ENCODE measurements around the gene MYCBP2.
"Not testable (repeated sequence)": the region's sequence is repeated elsewhere in the genome, so short reads cannot be mapped to it uniquely, and the experiment has no call there.

The MYCBP2 gene

DNA sequence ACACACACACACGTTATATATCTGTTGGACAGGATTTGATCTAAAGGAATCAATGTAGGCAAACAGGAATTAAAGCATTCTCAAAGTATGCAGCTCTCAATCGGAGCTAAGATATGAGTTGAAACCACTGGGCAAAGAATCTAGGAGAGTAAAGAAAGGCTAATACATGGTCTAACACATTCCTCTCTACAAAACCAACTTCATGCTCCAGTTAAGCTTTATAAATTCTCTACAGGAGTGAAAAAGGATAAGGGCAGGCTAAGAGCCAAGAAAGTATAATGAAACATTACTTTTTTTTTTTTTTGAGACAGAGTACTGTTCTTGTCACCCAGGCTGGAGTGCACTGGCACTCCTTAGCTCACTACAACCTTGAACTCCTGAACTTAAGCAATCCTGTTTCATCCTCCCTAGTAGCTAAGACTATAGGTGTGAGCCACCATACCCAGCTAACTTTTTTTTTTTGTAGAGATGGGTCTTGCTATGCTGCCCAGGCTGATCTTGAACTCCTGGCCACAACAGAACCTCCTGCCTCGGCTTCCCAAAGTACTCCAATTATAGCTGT lies 310.6 kb downstream of the MYCBP2 start:
- H3K36me3 ChIP-seq (ENCODE audit: low read length): peaks cover 65% of the 10 kb centered on the region
- no peaks in the 10 kb centered on the region for H3K9me3 ChIP-seq (ENCODE audit: insufficient read depth, low read length)
- H3K9me2 ChIP-seq (replicated peaks; ENCODE audit: insufficient read depth, low read length): no peaks in the 10 kb centered on the region
- no peak overlapping the region for H3K27ac ChIP-seq (ENCODE audit: low read depth, low read length)
- no peaks in the 10 kb centered on the region for H3K27me3 ChIP-seq (ENCODE audit: low read length)
- H3K79me2 ChIP-seq (ENCODE audit: insufficient read depth, low read length): peaks cover 71% of the 10 kb centered on the region
- H3F3A ChIP-seq (ENCODE audit: insufficient read depth): peaks cover 28% of the 10 kb centered on the region
- TF ChIP-seq, protein P1, sequence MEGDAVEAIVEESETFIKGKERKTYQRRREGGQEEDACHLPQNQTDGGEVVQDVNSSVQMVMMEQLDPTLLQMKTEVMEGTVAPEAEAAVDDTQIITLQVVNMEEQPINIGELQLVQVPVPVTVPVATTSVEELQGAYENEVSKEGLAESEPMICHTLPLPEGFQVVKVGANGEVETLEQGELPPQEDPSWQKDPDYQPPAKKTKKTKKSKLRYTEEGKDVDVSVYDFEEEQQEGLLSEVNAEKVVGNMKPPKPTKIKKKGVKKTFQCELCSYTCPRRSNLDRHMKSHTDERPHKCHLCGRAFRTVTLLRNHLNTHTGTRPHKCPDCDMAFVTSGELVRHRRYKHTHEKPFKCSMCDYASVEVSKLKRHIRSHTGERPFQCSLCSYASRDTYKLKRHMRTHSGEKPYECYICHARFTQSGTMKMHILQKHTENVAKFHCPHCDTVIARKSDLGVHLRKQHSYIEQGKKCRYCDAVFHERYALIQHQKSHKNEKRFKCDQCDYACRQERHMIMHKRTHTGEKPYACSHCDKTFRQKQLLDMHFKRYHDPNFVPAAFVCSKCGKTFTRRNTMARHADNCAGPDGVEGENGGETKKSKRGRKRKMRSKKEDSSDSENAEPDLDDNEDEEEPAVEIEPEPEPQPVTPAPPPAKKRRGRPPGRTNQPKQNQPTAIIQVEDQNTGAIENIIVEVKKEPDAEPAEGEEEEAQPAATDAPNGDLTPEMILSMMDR (IDR thresholded peaks at IDR 0.05; ENCODE audit: insufficient read depth, low read length, poor library complexity, severe bottlenecking): no peak
- TF ChIP-seq EZH2phosphoT487 (conservative IDR thresholded peaks at IDR 0.05; ENCODE audit: low read length): no peak
- H3K4me3 ChIP-seq (ENCODE audit: insufficient read depth, low read length, poor library complexity, severe bottlenecking): no peak overlapping the region
- no peak overlapping the region for H3K4me2 ChIP-seq (ENCODE audit: low read depth, low read length, poor library complexity, severe bottlenecking)
- H2AFZ ChIP-seq (ENCODE audit: low read depth, low read length, severe bottlenecking): no peak overlapping the region
- H4K20me1 ChIP-seq (ENCODE audit: low read depth, low read length): peaks cover 5% of the 10 kb centered on the region; the same call in 1 of the 2 replicates
- H3K9ac ChIP-seq (ENCODE audit: low read length): no peak overlapping the region

DNA sequence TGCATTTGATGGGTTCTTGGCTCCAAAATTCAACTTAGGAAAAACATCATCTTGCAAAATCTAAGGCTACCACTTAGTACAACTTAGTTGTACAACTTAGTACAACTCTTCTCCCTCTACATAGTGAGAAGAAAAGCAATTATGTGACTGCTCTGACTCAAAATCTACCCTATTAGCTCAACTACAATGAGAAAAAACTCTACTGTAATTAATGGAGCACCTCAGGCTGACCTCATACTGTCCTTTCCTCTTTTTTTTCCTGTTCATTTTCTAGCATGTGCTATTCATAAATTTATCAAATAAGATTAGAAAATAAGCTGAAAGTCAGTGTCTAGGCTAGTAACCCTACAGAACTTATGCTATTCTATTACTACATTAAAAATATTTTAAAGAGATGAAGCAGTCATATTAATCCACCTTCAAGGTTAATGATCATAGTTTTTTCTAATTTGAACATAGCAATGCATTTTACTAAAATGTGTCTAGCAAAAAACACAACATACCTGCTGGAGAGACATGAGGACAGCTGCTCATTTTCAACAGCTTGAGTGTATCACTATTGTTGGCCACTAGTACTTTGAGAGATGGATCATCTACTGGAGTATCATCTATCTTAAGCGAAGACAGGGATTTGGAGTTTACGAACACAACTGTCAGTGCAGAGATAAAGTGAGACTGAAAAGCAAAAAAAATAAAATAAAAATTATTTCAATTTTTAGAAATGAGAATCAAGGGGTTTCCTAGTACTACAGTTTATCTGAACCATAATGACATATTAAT lies 311.8 kb downstream of the MYCBP2 start:
- no peak overlapping the region for H3K27ac ChIP-seq (ENCODE audit: low read depth, low read length)
- H3K27me3 ChIP-seq (ENCODE audit: low read length): no peaks in the 10 kb centered on the region
- H3K36me3 ChIP-seq (ENCODE audit: low read length): peaks cover 72% of the 10 kb centered on the region
- no peaks in the 10 kb centered on the region for H3K9me3 ChIP-seq (ENCODE audit: insufficient read depth, low read length)
- H3K79me2 ChIP-seq (ENCODE audit: insufficient read depth, low read length): peaks cover 58% of the 10 kb centered on the region
- TF ChIP-seq EZH2phosphoT487 (conservative IDR thresholded peaks at IDR 0.05; ENCODE audit: low read length): no peak
- TF ChIP-seq, protein P1 (IDR thresholded peaks at IDR 0.05; ENCODE audit: insufficient read depth, low read length, poor library complexity, severe bottlenecking): no peak
- H3K4me3 ChIP-seq (ENCODE audit: insufficient read depth, low read length, poor library complexity, severe bottlenecking): no peak overlapping the region
- no peak overlapping the region for H3K4me2 ChIP-seq (ENCODE audit: low read depth, low read length, poor library complexity, severe bottlenecking)
- H3K9ac ChIP-seq (ENCODE audit: low read length): no peak overlapping the region
- H4K20me1 ChIP-seq (ENCODE audit: low read depth, low read length): peaks cover 5% of the 10 kb centered on the region; the same call in 1 of the 2 replicates
- no peak overlapping the region for H2AFZ ChIP-seq (ENCODE audit: low read depth, low read length, severe bottlenecking)
- H3F3A ChIP-seq (ENCODE audit: insufficient read depth): peaks cover 28% of the 10 kb centered on the region
- no peaks in the 10 kb centered on the region for H3K9me2 ChIP-seq (replicated peaks; ENCODE audit: insufficient read depth, low read length)

DNA sequence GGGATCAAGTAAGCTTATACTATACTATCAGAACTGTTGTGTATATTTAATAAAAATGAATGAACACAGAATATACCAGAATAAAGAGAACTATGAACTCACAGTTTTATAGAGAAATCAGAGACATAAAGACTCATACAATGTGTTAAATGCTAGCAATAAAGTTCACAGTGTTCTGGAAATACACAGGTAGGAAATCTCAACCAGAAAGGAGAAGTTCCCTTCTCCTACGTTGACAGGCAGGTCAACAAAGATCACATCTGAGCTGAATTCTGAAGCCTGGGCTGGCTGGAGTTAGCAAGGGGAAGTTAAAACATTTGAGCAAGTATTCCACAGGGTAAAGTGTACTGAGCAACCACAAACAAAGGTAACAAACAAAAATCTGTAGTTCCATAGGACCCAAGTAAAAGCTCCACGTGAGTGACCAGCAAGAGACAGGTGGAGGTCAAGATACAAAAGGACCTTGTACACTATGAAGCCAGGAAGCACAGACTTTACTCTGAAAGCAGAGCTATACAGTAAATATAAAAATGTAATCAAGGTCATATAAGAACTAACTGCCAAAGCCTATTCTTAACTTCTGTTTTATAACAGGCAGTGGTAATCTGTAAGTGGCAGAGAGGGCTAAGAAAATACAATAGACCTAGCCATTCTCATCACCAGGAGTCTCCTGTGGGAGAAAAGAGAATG lies 312.9 kb downstream of the MYCBP2 start:
- Histone ChIP-seq H3K27ac (ENCODE audit: low read depth, low read length) (no peak overlapping the region), H4K20me1 (ENCODE audit: low read depth, low read length) (no peaks in the 10 kb centered on the region), H3K4me3 (ENCODE audit: insufficient read depth, low read length, poor library complexity, severe bottlenecking) (no peak overlapping the region), H3F3A (ENCODE audit: insufficient read depth) (peaks cover 20% of the 10 kb centered on the region), H3K9me3 (ENCODE audit: insufficient read depth, low read length) (no peaks in the 10 kb centered on the region), H3K9me2 (replicated peaks; ENCODE audit: insufficient read depth, low read length) (no peaks in the 10 kb centered on the region), H3K27me3 (ENCODE audit: low read length) (no peaks in the 10 kb centered on the region), H3K36me3 (ENCODE audit: low read length) (peaks cover 74% of the 10 kb centered on the region), H3K4me2 (ENCODE audit: low read depth, low read length, poor library complexity, severe bottlenecking) (no peak overlapping the region), H3K79me2 (ENCODE audit: insufficient read depth, low read length) (peaks cover 47% of the 10 kb centered on the region), H3K9ac (ENCODE audit: low read length) (no peak overlapping the region), H2AFZ (ENCODE audit: low read depth, low read length, severe bottlenecking) (no peak overlapping the region)
- TF ChIP-seq, protein P1 (IDR thresholded peaks at IDR 0.05; ENCODE audit: insufficient read depth, low read length, poor library complexity, severe bottlenecking): no peak
- TF ChIP-seq EZH2phosphoT487 (conservative IDR thresholded peaks at IDR 0.05; ENCODE audit: low read length): no peak

DNA sequence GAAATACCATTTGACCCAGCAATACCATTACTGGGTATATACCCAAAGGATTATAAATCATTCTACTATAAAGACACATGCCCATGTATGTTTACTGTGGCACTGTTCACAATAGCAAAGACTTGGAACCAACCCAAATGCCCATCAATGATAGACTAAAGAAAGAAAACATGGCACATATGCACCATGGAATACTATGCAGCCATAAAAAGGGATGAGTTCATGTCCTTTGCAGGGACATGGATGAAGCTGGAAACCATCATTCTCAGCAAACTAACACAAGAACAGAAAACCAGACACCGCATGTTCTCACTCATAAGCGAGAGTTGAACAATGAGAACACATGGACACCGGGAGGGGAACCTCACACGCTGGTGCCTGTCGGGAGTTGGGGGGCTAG lies 317.2 kb downstream of the MYCBP2 start:
- H3K9ac ChIP-seq (ENCODE audit: low read length); H3K4me3 ChIP-seq (ENCODE audit: insufficient read depth, low read length, poor library complexity, severe bottlenecking); H4K20me1 ChIP-seq (ENCODE audit: low read depth, low read length); H3K4me2 ChIP-seq (ENCODE audit: low read depth, low read length, poor library complexity, severe bottlenecking); H3K9me3 ChIP-seq (ENCODE audit: insufficient read depth, low read length); H2AFZ ChIP-seq (ENCODE audit: low read depth, low read length, severe bottlenecking); H3K27me3 ChIP-seq (ENCODE audit: low read length); H3K27ac ChIP-seq (ENCODE audit: low read depth, low read length); H3K9me2 ChIP-seq (replicated peaks; ENCODE audit: insufficient read depth, low read length): not testable (repeated sequence)
- Histone ChIP-seq H3F3A (ENCODE audit: insufficient read depth) (peaks cover 10% of the 10 kb centered on the region), H3K79me2 (ENCODE audit: insufficient read depth, low read length) (peaks cover 13% of the 10 kb centered on the region), H3K36me3 (ENCODE audit: low read length) (peaks cover 58% of the 10 kb centered on the region)
